Stimulated activated naive CD4-positive, alpha-beta T cell treated with Interleukin-2 at 50 U/mL for 16 hours (primary cell): ENCODE results near the gene FSTL5.
"Not testable (repeated sequence)": the region's sequence is repeated elsewhere in the genome, so short reads cannot be mapped to it uniquely, and the experiment has no call there.

Experiments
- DNase-seq: peaks from one replicate; lab custom pipeline; 2025; lab: John Stamatoyannopoulos, UW

The FSTL5 gene

DNA sequence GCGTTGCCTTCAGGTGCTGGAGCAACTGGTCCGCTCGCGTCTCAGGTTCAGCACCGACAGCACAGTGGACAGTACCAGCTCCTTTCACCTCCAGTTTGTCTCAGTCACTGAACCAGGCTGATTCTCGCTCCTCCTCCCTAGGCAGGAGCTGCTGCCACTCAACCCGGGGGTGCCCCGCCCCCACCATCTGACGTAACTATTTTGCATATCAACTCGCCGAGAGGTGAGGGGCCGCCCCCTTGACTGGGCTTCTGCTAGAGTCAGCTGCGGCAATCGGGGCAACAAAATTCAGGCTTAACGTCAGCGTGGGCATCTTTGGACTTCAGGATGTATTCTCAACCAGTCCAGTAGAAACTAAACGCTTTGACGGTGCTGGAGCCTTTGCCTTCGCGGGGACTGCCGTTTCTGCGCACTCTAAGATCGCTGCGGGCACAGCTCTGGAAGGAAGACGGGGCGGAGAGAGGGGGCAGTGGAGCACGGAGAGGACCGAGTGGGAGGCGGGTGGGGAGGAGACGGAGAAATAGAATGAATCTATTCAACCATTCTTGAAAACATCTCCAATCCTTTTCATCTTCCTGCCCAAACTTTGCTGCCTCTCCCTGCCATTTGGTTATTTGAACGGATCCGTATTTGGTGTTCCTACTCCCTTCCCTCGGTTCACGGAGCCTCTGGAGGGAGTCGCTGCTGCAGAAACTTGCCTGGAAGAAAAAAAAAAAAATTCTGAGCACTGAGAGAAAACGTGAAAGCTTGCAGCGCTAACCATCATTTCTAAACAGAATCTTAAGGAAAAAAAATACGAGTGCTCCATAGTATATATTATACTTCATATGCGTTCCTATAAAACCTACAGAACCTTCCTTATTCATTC lies at the start of gene FSTL5:
Gene FSTL5, minus strand, starts transcription at position 109 of the 868 bp plus-strand sequence. CDS start 52,604 bp downstream, outside the sequence.
- DNase-seq = no peak

DNA sequence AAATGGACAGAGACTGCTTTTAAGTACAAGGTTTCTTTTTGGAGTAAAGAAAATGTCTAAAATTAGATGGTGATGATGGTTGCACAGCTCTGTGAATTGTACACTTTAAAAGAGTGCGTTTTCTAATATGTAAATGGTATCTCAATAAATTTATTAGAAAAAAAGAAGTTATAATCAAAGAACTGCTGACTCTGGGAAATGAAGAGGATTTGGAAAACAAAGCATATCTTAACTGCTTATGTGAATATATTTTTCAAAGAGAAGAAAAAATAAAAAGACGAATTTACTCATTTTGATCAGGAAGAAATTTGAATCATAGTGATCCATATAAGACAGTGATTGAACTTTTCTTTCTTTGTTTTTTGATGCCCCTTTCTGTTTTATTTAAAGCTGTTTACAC lies 45.9 kb upstream of the FSTL5 start:
- DNase-seq = no peak

DNA sequence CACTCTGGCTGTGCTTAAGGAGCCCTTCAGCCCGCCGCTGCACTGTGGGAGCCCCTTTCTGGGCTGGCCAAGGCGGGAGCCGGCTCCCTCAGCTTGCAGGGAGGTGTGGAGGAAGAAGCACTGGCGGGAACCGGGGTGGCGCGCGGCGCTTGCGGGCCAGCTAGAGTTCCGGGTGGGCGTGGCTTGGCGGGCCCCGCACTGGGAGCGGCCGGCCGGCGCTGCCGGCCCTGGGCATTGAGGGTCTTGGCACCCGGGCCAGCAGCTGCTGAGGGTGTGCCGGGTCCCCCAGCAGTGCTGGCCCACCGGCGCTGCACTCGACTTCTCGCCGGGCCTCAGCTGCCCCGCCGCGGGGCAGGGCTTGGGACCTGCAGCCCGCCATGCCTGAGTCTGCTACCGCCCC lies 39.7 kb upstream of the FSTL5 start:
- DNase-seq = not testable (repeated sequence)

DNA sequence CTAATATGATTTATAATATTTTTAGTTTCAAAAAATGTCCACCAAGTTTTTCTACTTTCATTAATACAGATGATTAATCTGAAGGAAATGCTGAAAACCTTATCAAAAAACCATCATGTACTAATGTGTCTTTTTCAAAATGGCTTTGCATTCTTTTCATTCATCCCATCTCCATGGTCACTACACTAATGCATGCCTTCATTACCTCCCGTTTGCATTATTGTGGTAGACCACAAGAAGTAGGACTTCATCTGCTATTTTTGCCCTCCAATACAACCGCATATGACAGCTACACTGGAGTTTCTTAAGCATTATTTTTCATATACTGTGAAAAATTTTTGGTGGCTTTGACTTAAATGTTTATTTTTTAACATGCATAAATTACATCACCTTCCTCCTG lies 37.9 kb upstream of the FSTL5 start:
- no peak for DNase-seq

DNA sequence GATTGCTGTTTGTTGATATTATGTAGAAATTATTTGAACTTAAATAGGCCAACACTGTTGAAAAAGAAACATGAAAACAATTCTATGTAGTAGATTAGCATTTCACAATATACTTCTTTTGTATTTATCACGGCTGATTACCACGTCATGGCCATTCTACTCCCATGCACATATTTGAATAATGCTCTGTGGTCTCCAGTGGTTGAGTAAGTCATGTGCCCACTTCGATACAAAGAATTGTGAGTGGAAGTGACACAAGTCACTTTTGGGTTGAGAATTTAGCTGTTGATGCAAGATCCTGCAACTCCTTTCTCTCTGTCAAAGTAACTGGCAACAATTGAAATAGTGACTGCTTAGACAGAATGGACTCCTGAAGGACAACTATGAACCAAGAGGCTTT lies 6.7 kb upstream of the FSTL5 start:
- DNase-seq = no peak

DNA sequence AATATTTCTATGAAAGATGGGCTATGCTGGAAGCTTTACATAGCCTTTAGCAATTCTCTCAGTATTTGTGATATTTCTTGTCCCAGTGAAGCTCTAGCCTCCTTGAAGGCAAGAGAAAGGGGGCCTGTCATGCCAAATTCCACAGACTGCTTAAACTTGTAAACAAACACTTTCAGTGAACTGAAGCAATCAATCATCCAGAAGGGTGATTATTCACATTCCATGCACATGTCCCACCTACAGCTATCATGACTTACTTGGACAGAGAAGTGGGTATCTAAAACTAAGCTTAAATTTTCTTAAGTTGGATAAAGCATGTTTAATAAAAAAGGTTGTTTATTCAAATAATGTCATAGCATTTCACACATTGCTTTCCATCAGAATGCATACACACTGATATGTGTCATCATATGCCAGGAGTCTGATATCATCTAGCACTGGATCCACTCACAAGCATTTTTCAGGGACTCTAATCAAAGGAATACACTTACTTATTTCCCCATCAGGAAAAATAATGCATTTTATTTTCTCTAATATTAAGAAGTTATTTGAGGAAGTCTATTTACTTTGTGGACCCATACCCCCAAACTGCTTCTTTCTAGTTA lies 1.2 kb upstream of the FSTL5 start:
- no peak for DNase-seq

DNA sequence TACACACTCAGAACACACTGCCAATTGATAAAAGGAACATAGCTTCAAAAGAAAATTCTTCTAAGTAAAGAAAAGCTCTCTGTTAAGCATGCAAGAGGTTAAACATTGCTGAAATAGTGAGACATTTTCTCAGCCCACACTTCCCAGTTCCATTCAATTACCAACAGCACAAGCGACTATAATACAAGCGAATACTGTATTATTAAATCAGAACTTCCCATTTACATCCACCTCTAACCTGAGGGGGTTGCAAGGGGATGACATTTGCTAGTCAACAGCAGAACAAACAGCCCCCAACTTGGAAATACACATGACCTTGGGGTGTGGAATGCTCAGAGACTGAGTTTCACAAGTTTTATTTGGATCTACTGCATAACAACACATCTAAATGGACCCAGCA lies 1.1 kb downstream of the FSTL5 start:
- no peak for DNase-seq

DNA sequence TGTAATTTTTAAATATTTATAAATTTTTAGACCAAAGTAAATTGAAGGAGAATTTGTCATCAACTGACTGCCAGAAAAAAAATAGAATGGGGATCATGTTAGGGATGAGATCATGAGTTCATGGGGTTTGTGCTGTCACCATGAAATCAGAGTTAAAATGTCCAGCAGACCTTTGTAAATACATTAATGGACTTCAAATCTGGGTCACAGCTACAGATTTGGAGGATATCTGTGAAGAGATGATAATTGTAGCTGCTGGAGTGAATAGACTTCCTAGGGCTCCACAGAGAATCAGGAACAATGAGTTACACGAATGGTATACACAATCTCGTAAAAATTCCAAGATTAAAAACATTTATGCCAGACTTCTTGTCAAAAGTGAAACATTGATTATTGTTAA lies 6.6 kb downstream of the FSTL5 start:
- no peak for DNase-seq

DNA sequence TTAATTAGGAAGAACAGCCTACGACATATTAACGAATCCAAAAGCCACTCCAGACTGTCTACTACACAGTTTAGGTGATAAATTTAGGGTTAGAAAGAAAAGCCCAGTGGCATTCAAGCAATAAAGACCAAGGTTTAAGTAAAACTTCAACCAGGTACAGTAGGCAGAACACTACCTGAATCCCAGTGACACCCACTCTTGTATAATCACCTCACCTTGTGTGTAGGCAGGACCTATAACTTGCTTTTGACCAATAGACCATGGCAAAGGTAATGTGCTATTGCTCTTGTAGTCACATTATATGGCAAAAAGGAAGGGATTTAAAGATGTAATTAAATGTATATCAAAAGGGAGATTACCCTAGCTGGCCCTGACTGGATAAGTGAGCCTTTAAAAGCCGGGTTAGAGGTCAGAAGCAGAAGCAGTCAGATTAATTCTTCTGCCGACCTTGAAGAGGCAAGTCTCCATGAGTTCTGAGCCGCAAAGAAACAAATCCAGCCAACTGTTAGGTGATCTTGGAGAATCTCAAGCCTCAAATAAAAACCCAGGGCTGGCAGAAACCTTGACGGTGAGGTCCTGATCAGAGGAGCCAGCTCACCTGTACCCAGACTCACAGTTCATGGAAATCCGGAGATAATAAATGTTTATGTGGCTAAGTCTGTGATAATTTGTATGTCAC lies 8.8 kb downstream of the FSTL5 start:
- no peak for DNase-seq

DNA sequence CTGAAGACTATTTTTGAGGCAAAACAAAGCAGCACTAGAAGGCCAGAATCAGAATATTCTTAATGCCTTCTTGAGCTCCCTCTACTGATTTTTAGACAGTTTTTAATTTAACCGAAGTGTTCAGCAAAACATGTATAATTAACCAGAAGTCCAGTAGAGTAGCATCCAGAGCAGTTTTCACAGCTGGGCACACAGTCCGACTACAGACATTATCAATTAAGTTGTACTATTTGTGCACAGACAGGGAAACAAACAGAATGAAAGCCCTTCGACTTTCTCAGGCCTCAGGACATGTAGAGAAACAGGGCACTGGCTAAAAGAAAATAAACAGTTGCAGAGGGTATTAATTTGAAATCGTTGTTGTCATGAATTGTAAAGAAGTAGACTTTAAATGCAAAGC lies 11.9 kb downstream of the FSTL5 start:
- DNase-seq = no peak

DNA sequence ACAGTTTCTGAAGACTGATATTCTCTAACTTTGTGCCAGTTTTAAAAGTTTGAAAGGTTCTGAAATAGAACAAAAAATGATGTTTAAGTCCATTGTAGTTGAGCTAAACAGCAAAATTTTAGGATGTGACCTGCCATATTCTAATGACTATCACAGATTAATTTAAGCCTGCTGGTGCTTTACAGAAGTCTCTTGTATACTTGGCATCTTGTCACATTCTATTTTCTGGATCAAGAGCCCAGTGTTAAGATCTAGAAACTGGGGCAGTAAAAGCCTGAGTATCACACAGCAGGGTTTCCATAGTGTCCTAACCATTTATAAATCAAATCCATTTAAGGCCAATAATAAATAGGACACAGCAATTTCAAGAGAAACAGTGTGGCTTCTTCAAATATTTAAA lies 12.4 kb downstream of the FSTL5 start:
- DNase-seq = no peak

DNA sequence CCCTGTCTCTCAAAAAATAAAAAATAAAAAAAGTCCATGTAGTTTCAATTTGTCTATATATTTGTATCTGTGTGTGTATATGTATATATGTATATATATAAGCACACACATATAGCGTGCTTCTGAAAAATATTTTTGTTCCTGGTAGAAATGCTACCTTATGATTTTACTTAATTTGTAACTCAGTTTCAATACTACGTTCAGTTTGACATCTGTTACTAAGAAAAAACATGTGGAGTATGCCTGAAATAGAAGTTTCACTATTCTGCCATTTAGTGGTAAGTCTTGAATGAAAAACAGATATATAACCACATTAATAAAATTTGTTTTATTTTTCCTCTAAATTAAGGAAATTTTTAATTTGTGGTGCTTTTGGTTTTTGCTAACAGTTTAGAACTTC lies 14.2 kb downstream of the FSTL5 start:
- no peak for DNase-seq

DNA sequence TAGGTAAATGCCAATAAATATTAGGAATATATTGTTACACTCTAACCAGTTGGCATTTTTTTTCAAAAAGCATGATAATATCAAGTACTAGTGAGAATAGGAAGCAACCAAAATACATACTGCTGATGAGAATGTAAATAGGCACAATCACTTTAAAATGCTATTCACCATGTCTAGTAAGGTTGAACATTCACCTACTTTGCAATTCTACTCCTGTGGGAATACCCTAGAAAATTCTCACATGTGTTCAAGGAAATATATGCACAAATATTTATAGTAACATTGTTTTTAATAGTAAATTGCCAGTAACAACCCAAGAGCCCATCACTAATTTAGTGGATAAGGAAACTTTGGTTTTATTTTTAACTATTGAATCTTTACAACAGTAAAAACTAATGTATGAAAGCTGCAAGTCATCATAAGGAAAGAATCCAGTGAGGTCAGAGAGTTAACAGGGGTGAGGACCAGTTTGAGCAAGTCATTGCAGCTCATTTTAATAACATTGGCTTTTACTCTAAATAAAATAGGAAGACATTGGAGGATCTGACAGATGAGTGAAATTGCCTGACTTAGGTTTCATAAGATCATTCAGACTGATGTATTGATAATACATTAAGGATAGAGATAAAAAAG lies 23.6 kb downstream of the FSTL5 start:
- no peak for DNase-seq

DNA sequence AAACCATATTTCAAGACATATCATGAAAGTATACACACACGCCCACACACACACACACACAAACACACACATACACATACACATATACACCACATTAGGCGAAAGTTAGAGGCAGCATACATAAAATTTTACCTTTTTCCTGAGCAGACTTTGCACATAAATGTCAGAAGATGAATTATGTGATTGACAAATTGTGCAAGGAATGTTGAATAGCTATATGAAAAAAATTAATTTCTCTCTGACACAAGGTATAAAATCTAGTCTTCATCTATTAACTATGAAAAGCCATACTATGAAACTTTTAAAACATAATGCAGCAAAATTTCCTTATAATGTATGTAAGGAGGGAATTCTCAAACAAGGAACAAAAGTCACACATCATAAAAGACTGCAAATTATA lies 24.4 kb downstream of the FSTL5 start:
- no peak for DNase-seq

DNA sequence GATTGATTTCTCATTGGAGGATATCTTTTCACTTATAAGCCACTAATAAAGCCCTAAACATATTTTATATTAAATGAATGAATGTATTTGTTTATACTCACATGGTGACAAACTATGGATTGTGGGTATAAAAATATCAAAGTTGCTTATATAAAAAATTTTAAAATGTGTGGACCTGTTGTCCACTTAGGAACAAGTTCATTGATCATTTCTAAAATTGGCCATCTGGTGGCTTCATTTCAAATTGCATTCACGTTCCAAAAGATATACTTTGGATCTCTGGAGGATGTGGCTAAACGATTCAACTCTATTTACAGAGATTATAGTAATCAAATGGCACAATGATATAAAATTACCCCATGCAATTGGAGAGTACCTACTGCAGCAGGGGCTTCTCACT lies 32.5 kb downstream of the FSTL5 start:
- DNase-seq = no peak

DNA sequence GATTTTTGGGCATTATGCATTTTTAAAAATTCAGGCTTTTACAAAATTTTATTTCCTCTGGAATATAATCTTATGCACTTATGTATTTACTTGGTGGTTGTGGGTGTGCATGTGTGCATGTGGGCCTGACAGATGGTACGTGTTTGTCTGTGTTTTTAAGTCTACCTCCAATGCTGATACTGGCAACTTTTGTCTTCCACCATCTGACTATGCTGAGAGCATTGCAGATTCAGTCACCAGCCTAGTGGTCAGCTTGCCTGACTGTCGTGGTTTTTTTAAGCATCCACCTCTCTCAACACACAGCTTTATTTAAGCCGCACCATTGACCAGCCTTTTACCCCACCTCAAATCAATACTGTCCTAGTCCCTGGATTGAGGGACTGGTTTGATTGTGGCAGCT lies 37.1 kb downstream of the FSTL5 start:
- DNase-seq = no peak

DNA sequence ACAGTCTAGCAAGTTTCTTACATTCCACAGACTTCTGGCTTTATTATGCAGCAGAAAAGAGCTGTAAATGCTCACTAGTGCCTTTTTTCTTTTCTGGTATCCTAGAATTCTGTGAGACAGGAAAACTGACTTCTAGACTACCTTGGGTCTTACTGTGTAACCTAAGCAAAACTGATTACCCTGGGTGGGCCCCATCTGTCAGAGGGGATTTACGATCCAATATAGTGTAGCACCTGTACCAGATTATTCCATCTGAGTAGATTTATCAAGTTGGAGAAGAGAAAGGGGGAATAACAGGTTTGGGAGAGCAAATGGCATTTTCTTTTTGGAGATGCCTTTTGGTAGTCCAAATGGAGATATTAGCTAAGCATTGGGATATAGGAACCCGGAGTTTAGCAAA lies 46.7 kb downstream of the FSTL5 start:
- no peak for DNase-seq

DNA sequence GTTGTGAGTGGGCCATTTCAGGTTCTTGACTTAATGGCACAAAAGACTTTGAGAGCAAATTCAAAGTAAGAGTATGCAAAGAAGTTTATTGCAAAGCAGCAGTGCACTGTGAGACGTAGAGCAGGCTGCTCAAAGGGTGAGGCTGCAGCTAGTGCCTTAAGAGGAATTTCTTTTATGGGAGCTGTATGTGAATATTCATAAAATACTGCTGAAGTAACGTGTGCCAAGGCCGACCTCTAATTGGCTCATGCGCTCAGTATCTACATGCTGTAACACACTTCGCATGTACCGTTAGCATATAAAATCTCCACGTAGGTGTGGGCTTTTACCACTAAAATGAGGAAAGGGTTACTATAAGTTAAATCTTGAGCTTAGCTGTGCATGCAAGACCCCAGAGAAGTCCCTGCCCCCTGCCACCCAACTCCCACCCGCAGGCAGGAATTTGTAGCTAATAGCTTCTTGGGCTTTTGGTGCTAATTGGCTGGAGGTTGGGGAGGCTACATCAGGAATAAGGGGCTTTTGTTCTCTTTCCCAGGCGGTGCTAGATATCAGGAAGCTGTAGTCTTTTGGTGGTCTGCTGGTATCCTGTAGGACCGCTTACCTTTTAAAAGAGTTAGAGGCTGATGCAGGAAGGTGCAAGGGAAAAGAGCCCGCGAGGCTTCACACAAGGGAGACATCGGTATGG lies 47.6 kb downstream of the FSTL5 start:
- DNase-seq = no peak

DNA sequence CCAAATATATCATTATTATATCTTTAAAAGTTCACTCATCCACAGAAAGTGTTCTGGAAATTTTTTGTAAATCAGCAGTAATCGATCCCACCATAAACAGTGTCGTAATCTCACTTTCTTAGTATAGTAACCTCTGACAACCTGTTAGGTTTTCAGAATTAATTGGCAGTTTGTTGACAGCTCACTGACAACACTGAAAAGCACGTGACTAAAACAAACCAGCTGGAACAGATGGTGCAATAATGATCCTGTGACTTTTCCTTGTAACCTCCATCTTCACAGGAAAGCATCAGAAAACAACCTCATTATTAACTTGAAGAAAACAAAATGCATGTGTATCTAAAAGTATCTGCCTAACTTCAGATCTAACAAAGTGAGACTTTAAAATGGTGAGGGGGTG lies 48.5 kb downstream of the FSTL5 start:
- no peak for DNase-seq

DNA sequence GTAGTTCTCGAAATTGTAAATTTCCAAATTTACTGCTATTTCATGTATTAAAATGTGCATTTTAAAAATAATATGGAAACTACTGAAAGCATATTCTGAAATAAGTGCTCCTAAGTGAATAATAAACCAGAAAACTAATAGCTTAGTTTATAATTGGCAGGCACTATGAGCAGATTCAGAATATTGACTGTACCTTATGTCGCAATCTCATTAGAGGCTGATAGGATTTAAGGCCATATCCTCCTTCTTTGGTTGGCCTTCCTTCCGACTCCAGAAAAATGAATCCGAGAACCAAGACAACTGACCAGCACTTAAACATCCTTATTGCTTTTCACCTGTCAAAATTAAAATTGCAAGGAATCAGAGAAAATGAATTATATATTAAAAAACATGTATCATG lies 52.7 kb downstream of the FSTL5 start:
- DNase-seq = no peak

DNA sequence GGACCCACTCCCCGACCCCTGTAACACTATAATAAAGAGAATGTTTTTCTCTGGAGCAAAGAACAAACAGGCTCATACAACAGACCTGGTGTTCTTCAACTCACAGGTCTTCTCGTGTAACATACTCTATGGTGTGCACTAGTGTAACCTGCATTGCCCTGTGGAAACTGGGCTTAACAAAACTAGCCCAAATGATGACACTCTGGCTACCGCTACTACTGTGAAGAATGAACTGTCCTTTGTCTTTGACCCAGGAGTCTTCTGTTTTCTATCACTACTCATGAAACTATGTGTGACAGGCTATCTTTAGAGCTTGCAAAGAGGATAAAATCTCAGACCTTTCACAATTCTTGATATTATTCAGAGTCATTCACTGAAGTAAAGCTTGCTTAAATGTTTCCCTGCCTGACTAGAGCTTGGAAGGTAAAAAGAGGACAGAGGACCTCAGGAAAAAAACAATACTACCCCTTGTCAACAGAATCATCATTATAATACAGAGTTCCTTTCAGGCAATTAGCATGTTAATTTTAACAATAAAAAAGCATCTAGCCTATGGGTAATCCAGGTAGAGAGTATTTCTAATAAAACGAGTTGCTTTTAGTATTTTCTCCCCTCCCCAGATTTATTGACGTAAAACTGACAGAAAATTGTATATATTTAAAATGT lies 59.2 kb downstream of the FSTL5 start:
- DNase-seq = no peak

DNA sequence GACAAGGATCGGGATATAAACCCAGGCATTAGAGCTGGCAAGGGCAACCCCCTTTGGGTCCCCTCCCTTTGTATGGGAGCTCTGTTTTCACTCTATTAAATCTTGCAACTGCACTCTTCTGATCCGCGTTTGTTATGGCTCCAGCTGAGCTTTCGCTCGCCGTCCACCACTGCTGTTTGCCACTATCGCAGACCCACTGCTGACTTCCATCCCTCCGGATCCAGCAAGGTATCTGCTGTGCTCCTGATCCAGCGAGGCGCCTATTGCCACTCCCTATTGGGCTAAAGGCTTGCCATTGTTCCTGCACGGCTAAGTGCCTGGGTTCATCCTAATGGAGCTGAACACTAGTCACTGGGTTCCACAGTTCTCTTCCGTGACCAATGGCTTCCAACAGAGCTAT lies 59.9 kb downstream of the FSTL5 start:
- DNase-seq = not testable (repeated sequence)
